Lower leg skin (tissue), 4 donors: ENCODE results near the gene CDKAL1. TPM values are rescaled to one million over a fixed set of nuclear protein-coding genes. Genes with fewer than 3 reads are reported as not detected.

Experiments
- DNase-seq, 2 donors: peaks; one replicate each; pipeline ENCODE4 v3.0.0-alpha.2; 2019; ENCODE audit warnings: low spot score in 2 of 2
- H3K4me3 ChIP-seq: fragments of 200-600 bp; sonication (generic); 2 replicates; pipeline ENCODE4 v1.5.1; 2017; ENCODE audit warnings: mild to moderate bottlenecking, low read depth; ENCODE audit not compliant: poor library complexity, severe bottlenecking
- POLR2A ChIP-seq, 2 donors: fragments of 450-650 bp; IDR thresholded peaks; one replicate each; pipeline ENCODE4 v1.6.1; 2016 to 2017; ENCODE audit warnings: antibody characterized with exemption in 2 of 2, mild to moderate bottlenecking in 1 of 2, moderate library complexity in 1 of 2
- WGBS, 2 donors: methylation state at CpG; one replicate each; pipeline ENCODE4 v1.1.5; 2018; 5-methylcytosine and 5-hydroxymethylcytosine counted together
- intact Hi-C: fragments of 100-400 bp; cut with DNase I; formaldehyde crosslinking; loops from one replicate; pipeline ENCODE4 v1.15.0; 2023; ENCODE audit warnings: low total_unique reads
- total RNA-seq, 4 donors: library from RNA; depleted of rRNA; stranded (reverse); fragments of >200 nt; gene quantifications; one replicate each; pipeline ENCODE4 v1.1.0, GENCODE V29; 2016
- TF ChIP-seq, protein P1 (sequence below), 3 donors: fragments of 450-650 bp; IDR thresholded peaks; one replicate each; pipeline ENCODE4 v1.5.1; 2016; ENCODE audit warnings: antibody characterized with exemption in 3 of 3, mild to moderate bottlenecking in 3 of 3, moderate library complexity in 2 of 3

CDKAL1 gene
- total RNA-seq, 4 donors from 2014 or later = 10.3 to 18.0 (median 11.6) TPM

DNA sequence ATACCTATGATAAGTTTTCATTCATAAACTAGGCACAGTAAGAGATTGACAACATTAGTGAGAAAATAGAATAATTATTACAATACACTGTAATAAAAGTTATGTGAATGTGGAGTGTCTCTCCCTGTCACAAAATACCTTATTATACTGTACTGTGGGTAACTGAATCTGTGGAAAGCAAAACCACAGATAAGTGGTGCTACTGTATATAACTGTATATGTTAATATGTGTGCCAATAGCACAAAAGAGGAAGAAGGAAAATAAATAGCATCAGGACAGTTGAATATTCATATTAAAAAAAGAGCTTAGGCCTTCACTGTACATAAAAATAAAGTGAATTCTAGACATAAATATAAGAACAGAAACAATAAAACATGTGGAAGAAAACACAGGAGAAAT is 243.5 kb downstream of the CDKAL1 start:
- DNase-seq = no peak
- no peak overlapping the region for H3K4me3 ChIP-seq
- TF ChIP-seq, protein P1, sequence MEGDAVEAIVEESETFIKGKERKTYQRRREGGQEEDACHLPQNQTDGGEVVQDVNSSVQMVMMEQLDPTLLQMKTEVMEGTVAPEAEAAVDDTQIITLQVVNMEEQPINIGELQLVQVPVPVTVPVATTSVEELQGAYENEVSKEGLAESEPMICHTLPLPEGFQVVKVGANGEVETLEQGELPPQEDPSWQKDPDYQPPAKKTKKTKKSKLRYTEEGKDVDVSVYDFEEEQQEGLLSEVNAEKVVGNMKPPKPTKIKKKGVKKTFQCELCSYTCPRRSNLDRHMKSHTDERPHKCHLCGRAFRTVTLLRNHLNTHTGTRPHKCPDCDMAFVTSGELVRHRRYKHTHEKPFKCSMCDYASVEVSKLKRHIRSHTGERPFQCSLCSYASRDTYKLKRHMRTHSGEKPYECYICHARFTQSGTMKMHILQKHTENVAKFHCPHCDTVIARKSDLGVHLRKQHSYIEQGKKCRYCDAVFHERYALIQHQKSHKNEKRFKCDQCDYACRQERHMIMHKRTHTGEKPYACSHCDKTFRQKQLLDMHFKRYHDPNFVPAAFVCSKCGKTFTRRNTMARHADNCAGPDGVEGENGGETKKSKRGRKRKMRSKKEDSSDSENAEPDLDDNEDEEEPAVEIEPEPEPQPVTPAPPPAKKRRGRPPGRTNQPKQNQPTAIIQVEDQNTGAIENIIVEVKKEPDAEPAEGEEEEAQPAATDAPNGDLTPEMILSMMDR (IDR thresholded peaks at IDR 0.05) = no peak
- no peak for TF ChIP-seq POLR2A (IDR thresholded peaks at IDR 0.05)
- intact Hi-C loops = no loop called here

DNA sequence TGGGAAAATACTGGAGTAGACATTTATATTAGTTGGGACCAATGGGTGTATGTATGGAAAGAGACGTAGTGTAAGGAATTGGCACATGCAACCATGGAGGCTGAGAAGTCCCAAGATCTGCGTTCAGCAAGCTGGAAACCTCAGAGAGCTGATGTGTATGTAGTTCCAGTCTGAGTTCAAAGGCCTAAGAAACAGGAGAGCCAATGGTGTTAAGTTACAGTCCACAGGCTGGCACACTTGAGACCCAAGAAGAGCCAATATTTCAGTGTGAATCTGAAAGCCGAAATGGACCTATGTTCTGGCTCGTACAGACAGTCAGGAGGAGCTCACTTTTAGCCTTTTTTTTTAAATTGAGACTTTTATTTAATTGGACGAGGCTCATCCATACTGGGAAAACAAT is 244.2 kb downstream of the CDKAL1 start:
- intact Hi-C loops = no loop called here
- TF ChIP-seq, protein P1 (IDR thresholded peaks at IDR 0.05) = no peak
- no peak for TF ChIP-seq POLR2A (IDR thresholded peaks at IDR 0.05)
- no peak overlapping the region for H3K4me3 ChIP-seq
- 95 to 99% methylated on average over 5 of the region's 5 CpGs for WGBS, 2 donors
- no peak for DNase-seq

DNA sequence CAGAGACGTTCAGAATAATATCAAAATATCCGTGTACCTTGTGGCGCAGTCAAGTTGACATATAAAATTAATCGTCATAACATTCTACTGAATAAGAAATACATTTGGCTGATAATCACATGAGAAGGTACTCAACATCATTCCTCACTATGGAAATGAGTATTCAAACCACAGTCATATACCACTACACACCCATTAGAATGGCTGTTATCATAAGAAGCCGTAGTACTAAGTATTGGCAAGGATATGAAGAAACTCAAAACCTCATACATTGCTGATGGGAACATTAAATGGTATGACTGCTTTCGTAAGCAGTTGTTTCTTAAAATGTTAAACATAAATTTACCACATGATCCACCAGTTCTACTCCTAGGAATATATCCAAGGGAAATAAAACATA is 244.7 kb downstream of the CDKAL1 start:
- H3K4me3 ChIP-seq = no peak overlapping the region
- DNase-seq = no peak
- TF ChIP-seq, protein P1 (IDR thresholded peaks at IDR 0.05) = no peak
- no peak for TF ChIP-seq POLR2A (IDR thresholded peaks at IDR 0.05)
- 84 to 90% methylated on average over 6 of the region's 6 CpGs for WGBS, 2 donors
- intact Hi-C loops = no loop called here

DNA sequence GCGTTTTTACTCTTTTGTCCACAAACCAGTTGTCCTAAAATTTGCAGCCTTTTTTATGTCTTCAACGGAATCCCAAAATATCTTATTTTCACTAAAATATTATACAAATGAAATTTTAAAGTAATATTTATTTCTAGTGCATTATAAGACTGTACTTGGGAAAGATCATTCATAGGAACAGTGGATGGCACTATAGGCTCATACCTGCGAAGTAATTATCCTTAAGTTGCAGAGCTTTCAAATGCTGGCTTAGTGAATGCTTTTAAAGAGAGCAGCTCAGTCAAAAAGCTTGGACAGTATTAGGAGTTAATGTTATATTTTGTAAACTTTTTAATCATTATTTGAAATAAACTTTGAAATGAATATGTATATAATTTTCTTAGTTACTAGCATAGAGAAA is 254.9 kb downstream of the CDKAL1 start:
- WGBS, 2 donors = 88% methylated on average over 3 of the region's 3 CpGs
- no peak overlapping the region for H3K4me3 ChIP-seq
- no peak for DNase-seq
- TF ChIP-seq, protein P1 (IDR thresholded peaks at IDR 0.05) = no peak
- TF ChIP-seq POLR2A (IDR thresholded peaks at IDR 0.05) = no peak
- intact Hi-C loops = no loop called here

DNA sequence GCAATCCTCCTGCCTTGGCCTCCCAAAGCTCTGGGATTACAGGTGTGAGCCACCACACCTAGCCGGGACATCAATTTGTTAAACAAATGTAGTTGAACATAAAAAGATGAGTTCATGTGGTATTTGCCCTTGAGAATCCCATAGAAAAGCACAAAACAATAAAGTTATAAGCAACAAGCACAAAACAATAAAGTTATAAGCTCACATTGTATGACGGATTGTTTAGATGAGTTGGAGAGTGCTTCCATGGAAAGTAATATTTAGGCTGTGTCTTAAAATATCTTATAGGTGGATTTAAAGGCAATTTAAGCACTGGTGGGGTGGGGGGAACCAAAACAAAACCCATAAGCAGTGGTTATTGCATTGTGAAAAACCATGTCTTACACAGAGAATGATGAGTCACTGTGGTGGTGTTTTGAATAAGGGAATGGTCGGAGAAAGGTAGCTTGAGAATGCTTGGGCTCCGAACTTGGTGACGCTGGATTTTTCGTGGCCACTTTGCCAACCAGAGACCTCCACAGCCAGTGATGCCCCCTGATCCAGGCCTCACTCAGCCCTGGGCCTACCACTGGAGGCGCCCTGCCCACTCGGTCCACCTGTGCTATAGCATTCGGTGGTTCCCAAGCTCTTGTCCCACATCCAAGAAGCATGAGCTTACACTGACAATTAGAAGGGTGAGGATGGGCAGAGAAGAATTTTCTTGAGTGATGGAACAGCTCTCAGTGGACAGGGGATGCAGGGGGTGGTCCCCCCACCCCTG is 256.0 kb downstream of the CDKAL1 start:
- TF ChIP-seq, protein P1 (IDR thresholded peaks at IDR 0.05) = no peak
- no peak for TF ChIP-seq POLR2A (IDR thresholded peaks at IDR 0.05)
- DNase-seq = no peak
- WGBS, 2 donors = 95 to 96% methylated on average over 9 of the region's 9 CpGs
- H3K4me3 ChIP-seq = no peak overlapping the region
- intact Hi-C loops = no loop called here

DNA sequence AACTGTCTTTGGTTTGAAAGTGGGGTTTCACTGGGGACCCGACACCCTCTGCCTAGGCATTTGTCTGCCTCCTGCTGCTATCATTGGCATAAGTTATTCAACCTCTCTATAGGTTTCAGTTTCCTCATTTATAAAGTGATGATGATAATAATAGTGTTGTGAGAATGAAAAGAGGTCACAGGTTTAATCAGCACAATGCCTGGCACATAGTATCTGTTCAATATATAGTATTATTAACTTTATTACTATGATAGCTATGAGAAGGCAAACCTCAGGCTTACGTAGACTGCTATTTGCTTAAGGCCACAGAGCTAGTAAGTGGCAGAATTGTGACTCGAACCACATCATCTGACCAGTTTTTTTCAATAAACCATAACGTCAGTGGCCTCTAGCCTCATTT is 256.8 kb downstream of the CDKAL1 start:
- TF ChIP-seq POLR2A (IDR thresholded peaks at IDR 0.05) = no peak
- TF ChIP-seq, protein P1 (IDR thresholded peaks at IDR 0.05) = no peak
- intact Hi-C loops = no loop called here
- DNase-seq = no peak
- WGBS, 2 donors = 89 to 90% methylated on average over 4 of the region's 4 CpGs
- no peak overlapping the region for H3K4me3 ChIP-seq
